Measurements from ENCODE around the gene POU2AF3. TPM values are rescaled to one million over a fixed set of nuclear protein-coding genes. Genes with fewer than 3 reads are reported as not detected.

POU2AF3 gene
- total and polyA plus RNA-seq, 2 of the 4 experiments (the other 2 are of a cell fraction): 0.17 TPM; not detected in 1

DNA sequence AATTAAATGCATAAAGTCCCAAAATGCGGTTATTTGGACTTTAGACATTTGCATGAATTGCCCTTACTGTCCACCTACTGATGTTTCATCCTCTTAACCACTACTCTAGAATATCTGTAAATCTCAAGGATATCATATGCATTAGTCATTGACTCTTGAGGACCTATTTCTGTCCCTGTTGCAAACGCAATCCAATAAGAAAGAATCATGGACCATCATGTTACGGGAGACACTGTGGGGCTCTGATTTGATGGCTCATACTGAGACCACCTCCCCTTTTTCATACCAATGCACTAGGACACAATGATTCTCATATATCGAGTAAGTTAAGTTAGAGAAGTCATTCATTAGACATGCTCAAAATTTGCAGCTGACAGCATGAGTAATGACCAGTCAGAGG lies 38.5 kb upstream of the POU2AF3 start:
- Histone ChIP-seq H2BK5ac (ENCODE audit: low read depth, low read length, poor library complexity, severe bottlenecking) (no peak overlapping the region), H3K4me3 (ENCODE audit: insufficient read depth, low read depth, low read length) (no peak overlapping the region), H4K5ac (ENCODE audit: low read depth, low read length) (no peak overlapping the region), H4K8ac (ENCODE audit: low read depth in 2 of 2, low read length in 2 of 2) (no peak overlapping the region), H3K56ac (ENCODE audit: extremely low read depth, insufficient read depth, low read length) (no peak overlapping the region), H3K36me3 (ENCODE audit: control insufficient read depth, insufficient read depth, low read length) (no peaks in the 10 kb centered on the region), H3K4ac (ENCODE audit: low read depth, low read length) (no peak overlapping the region), H2AFZ (replicated peaks; ENCODE audit: low read length, poor library complexity) (no peak overlapping the region), H3K79me1 (ENCODE audit: low read depth in 1 of 2, low read length in 2 of 2) (no peaks in the 10 kb centered on the region), H3K4me2 (ENCODE audit: low read depth, low read length) (no peak overlapping the region), H3K14ac (replicated peaks; ENCODE audit: low read depth, low read length) (no peak overlapping the region), H3K9me3 (ENCODE audit: control insufficient read depth, insufficient read depth, low read length) (no peaks in the 10 kb centered on the region; the same call in 1 of the 2 replicates), H3K18ac (ENCODE audit: low read depth, low read length) (no peak overlapping the region), H3K9ac (ENCODE audit: low read depth, low read length) (no peak overlapping the region), H2BK120ac (ENCODE audit: low read depth, low read length) (no peak overlapping the region), H4K20me1 (ENCODE audit: insufficient read depth, low read length) (no peaks in the 10 kb centered on the region), H3K23ac (ENCODE audit: low read depth, low read length) (no peak overlapping the region), H3K9me1 (ENCODE audit: insufficient read depth, low read length) (no peaks in the 10 kb centered on the region), H3K4me1 (ENCODE audit: control insufficient read depth, insufficient read depth, low read length) (no peaks in the 10 kb centered on the region), H2AK9ac (replicated peaks; ENCODE audit: low read depth, low read length, poor library complexity) (no peak overlapping the region), H2BK15ac (ENCODE audit: low read depth, low read length) (no peak overlapping the region), H3K27me3 (ENCODE audit: control insufficient read depth, insufficient read depth, low read length) (peaks cover 26% of the 10 kb centered on the region), H2BK20ac (ENCODE audit: low read depth, low read length) (no peak overlapping the region), H2AK5ac (ENCODE audit: low read depth, low read length) (no peak overlapping the region), H3K27ac (ENCODE audit: insufficient read depth, low read length) (no peak overlapping the region), H4K91ac (ENCODE audit: insufficient read depth, low read depth, low read length) (no peak overlapping the region)
- intact Hi-C loops (cut with micrococcal nuclease): no loop called here
- ChIA-PET POLR2A (ENCODE audit: unreplicated experiment) (interaction anchor here (0.7 kb wide), 1 partner anchor 342 kb away, joined by 9 read pairs; no protein-coding TSS in a partner anchor), CTCF (no interaction called here)
- DNase-seq (peak; percentile 3), ATAC-seq (ENCODE audit: low read depth) (no peak)
- no TSS peak for BruUV-seq (replicated peaks)
- in situ Hi-C loops (cut with MboI; ENCODE audit: low sequenced_read_pairs): no loop called here
- TF ChIP-seq BHLHE40 (IDR thresholded peaks at IDR 0.05; ENCODE audit: low read depth, low read length) (no peak), NFE2L2 (IDR thresholded peaks at IDR 0.05; ENCODE audit: low read depth, low read length) (no peak), SMC3 (IDR thresholded peaks at IDR 0.05; ENCODE audit: low read depth, low read length) (no peak), MXI1 (IDR thresholded peaks at IDR 0.05; ENCODE audit: borderline replicate concordance, low read depth, low read length) (no peak), MAZ (IDR thresholded peaks at IDR 0.05; ENCODE audit: borderline replicate concordance, low read depth, low read length) (no peak), CHD1 (IDR thresholded peaks at IDR 0.05; ENCODE audit: low read depth, low read length) (no peak), FOS (IDR thresholded peaks at IDR 0.05; ENCODE audit: low read depth, low read length) (no peak), POLR2A (IDR thresholded peaks at IDR 0.05; ENCODE audit: low read depth, low read length) (no peak), RAD21 (IDR thresholded peaks at IDR 0.05; ENCODE audit: low read length) (no peak)
- TF ChIP-seq, protein P1, sequence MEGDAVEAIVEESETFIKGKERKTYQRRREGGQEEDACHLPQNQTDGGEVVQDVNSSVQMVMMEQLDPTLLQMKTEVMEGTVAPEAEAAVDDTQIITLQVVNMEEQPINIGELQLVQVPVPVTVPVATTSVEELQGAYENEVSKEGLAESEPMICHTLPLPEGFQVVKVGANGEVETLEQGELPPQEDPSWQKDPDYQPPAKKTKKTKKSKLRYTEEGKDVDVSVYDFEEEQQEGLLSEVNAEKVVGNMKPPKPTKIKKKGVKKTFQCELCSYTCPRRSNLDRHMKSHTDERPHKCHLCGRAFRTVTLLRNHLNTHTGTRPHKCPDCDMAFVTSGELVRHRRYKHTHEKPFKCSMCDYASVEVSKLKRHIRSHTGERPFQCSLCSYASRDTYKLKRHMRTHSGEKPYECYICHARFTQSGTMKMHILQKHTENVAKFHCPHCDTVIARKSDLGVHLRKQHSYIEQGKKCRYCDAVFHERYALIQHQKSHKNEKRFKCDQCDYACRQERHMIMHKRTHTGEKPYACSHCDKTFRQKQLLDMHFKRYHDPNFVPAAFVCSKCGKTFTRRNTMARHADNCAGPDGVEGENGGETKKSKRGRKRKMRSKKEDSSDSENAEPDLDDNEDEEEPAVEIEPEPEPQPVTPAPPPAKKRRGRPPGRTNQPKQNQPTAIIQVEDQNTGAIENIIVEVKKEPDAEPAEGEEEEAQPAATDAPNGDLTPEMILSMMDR (conservative IDR thresholded peaks at IDR 0.05; ENCODE audit: low read depth, low read length): no peak
- TF ChIP-seq, protein P2, sequence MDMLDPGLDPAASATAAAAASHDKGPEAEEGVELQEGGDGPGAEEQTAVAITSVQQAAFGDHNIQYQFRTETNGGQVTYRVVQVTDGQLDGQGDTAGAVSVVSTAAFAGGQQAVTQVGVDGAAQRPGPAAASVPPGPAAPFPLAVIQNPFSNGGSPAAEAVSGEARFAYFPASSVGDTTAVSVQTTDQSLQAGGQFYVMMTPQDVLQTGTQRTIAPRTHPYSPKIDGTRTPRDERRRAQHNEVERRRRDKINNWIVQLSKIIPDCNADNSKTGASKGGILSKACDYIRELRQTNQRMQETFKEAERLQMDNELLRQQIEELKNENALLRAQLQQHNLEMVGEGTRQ (IDR thresholded peaks at IDR 0.05; ENCODE audit: low read depth, low read length): no peak
- TF ChIP-seq, protein P3, sequence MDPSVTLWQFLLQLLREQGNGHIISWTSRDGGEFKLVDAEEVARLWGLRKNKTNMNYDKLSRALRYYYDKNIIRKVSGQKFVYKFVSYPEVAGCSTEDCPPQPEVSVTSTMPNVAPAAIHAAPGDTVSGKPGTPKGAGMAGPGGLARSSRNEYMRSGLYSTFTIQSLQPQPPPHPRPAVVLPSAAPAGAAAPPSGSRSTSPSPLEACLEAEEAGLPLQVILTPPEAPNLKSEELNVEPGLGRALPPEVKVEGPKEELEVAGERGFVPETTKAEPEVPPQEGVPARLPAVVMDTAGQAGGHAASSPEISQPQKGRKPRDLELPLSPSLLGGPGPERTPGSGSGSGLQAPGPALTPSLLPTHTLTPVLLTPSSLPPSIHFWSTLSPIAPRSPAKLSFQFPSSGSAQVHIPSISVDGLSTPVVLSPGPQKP (IDR thresholded peaks at IDR 0.05; ENCODE audit: borderline replicate concordance, low read depth, low read length): no peak
- dilution Hi-C loops (cut with HindIII; ENCODE audit: low sequenced_read_pairs, unreplicated experiment): no loop called here
- WGBS, 2 experiments (ENCODE audit: extremely low coverage in 2 of 2, insufficient read length in 1 of 2): 100% methylated on average over 1 of the region's 4 CpGs; no CpG with 5 or more reads in 1 of the 2 experiments

Measured in IMR-90 (cell line).